GM19238 (cell line): ENCODE results near the gene C5.
"Not testable (repeated sequence)": the region's sequence is repeated elsewhere in the genome, so short reads cannot be mapped to it uniquely, and the experiment has no call there.

ENCODE experiments used
- DNase-seq: peaks from one replicate; pipeline ENCODE4 v3.0.0; 2011; ENCODE audit warnings: low spot score; ENCODE audit not compliant: insufficient read length

C5 gene

DNA sequence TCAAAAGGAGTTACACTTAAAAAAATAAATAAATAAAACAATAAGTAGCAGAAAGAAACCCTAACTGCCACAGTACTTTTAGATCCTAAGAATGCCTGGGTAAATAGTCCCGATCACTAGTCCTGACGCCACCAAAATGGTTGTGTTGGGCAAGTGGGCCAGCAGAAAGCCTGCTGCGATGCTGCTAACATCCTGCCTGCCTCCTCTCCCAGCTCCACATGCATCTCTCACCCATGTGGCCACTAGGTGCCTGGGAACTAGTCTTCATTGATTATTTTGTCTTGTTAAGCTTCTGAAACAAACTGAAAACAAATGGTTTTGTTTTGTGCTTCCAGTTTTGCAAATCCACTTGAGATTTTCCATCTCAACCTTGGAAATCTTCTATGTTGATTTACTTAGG lies 69.1 kb downstream of the C5 start:
- no peak for DNase-seq

DNA sequence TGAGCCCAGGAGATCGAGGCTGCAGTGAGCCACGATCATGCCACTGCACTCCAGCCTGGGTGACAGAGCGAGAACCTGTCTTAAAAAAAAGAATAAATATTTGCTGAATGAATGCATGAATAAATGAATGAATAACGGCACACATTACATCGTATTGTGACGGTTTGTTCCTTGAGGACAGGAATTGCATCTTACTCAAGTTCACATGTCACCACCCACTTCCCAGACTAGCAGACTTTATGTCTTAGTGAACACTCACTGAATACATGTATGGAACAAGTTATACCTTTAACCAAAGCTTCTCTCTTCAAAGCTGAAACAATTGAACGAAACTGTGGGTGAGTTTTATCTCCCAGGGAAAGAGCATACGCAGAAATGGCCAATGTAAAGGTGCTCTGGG lies 70.3 kb downstream of the C5 start:
- no peak for DNase-seq

DNA sequence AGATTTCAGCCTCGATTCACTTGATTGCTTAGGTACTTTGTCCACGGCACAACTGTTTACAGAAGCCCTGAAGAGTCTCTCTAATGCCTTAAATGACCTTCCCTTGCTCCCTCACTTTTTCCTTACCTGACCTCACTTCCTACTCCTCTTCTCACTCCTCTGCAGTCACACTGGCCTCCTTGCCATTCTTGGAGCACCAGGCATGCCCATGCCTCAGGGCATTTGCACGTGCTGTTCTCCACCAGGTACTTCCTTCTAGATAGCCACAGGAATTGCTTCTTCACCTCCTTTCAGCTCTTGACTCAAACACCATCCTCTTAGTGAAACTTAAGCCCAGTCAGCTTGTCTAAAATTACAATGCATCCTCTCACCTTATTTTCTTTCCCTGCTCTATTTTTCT lies 71.1 kb downstream of the C5 start:
- no peak for DNase-seq

DNA sequence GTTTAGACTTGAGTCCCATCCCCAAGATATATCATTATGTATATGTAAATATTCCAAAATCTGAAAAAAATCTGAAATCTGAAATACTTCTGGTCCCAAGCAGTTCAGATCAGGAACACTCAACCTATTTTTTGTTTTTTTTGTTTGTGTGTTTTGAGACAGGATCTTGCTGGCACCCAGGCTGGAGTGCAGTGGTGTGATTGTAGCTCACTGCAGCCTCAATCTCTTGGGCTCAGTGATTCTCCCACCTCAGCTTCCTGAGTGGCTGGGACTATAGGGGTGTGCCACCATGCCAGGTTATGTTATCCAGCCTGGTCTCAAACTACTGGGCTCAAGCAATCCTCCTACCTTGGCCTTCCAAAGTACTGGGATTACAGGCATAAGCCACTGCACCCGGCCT lies 72.8 kb downstream of the C5 start:
- DNase-seq = no peak

DNA sequence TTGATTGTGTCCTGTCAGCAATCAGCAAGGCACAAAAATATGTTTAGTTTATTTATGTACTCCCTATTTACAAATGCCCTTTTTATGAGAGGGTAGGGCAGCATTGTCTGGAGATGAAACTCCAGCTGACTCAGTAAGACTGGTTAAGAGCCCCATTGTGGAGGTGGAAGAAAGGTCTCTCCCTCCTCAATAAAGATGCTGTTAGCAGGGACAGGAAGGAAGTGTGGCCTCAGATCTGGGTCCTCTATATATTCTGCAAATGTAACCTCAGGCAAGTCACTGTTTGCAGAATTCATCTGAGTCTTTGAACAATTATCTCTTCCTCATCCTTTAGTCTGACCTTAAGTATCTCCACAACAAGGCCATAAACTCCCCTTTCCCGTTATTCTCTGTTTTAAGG lies 75.2 kb downstream of the C5 start:
- no peak for DNase-seq

DNA sequence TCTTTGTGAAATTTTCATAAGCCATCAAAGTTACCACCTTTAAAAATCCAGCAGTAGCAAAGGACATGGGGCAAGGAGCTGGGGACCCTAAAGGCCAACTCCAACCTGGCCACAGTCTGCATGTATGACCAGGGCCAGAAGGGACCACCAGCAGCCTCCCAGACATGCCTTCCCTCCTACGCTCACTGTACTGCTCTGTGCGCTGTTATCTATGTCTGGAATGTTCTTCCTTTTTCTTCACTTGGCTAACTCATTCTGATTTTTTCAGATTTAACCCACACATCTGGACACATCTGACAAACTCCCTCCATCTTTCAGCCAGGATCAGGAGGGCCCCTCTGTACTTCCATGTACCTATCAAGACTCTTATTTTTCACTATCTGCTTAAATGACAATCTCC lies 75.9 kb downstream of the C5 start:
- no peak for DNase-seq

DNA sequence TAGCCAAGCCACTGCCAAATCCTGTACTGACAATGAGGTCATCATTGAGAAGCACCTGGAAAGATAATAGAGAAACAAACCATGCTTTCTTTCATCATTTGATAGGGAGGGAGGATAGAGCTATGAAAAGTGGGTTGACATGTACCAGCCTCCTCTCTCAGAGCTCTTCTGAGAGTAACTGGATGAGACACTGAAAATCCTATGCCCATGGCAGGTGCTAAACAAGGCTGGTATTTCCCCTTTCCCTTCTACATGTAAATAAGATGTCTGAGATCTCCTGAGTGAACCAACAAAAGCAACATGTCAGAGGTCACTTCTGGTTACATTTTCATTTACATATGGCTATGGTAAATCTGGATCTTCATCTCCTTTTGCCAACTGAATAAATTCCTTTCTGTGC lies 78.1 kb downstream of the C5 start:
- DNase-seq = no peak

DNA sequence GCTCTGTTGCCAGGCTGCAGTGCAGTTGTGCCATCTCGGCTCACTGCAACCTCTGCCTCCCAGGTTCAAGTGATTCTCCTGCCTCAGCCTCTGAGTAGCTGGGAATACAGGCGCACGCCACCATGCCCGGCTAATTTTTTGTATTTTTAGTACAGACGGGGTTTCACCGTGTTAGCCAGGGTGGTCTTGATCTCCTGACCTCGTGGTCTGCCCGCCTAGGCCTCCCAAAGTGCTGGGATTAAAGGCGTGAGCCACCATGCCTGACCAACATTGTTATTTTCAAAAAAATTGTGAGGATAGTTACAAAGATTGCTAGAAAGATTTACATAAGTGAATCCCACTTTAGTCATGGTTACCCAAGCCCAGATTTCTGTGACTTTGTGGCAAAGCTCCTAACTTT lies 78.6 kb downstream of the C5 start:
- DNase-seq = not testable (repeated sequence)

DNA sequence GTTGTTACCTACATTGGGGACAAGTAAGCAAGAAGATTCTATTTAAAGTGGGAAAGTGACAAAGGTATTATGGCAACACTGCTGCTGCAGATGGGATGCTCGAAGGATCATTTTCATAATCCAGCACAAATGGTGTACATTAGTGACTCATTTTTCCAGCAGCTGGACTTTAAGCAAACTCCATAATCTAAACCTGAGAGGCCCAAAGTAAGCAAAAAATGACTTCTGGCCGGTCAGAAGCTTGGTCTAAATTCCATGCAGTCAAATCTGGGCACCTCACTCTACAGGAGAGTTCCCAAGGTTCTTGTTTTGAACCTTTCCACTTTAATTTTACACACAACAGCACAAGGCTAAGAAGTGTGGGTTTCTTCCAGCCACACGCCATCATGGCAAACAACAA lies 79.8 kb downstream of the C5 start:
- DNase-seq = no peak

DNA sequence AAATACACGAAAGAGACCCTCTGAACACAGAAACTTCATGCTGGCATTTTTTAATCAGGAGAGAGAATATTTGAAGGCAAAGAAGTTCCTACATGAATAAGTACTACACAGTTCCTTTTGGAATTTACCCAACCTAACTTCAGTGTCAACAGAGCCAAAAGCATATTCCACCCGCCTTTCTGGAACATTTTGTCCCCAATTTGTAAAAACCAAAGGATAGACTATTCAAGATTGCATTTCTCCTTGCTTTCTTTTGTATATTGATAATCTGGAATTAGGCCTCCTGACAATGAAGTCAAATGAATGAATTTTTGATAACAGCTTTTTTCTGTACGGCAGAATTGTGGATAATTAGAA lies 84.1 kb downstream of the C5 start:
- DNase-seq = no peak

DNA sequence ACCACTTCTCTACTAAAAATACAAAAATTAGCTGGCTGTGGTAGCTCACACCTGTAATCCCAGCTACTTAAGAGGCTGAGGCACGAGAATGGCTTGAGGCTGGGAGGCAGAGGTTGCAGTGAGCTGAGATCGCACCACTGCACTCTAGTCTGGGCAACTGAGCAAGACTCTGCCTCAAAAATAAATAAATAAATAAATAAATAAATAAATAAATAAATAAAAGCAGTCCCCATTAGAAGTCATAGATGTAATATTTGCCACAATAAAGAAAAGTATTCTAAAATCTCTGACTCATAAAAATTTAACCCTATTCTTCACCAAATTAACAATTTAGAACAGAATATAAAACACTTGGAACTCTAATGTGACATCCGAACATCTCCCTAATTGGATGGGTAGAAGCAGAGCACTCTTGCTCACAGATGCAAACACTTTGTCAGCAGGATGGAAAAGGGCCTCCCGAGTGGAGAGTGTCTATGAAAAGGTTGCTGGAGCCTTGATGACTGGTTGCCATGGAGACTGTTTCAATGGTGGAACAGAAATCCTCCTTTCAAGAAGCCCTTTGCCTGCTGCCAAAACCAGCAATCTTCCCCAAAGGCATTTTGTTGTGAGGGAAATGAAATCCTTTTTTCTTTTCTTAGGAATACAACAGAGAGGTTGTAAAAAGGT lies 84.6 kb downstream of the C5 start:
- DNase-seq = no peak

DNA sequence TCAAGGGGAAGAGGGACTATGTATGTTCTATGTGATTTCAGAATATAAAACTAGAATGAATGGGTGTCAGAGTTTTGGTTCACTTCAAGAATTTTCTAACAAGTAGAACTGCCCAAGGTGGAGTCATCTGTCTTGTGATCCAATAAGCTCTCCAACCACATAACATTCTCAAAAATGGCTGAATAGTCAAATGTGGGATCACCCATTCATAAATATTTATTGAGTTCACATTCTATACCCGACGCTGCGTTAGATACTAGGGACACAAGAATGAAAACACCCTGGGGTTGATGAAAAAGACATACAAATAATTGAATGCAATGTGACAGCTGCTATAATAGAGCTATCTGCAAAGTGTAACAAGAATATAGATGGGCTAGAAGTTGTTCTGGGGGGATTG lies 88.1 kb downstream of the C5 start:
- DNase-seq = no peak

DNA sequence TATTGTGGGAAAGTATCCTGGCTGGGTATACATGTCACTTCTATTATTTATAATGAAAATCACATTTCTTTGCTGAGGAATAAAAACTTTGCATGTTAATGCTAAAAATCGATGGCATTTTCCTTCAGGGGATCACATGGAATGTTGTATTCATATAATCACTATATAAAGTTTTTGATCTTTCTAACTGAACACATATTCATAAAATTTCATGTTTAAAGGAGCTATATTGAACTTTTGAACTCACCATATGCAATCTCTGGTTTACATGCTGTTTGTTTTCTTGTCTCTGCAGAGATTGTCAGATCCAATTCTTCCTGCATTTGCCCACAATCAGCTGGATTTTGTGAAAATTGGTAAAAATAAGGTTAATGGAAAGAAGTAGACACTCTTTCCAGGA lies 90.1 kb downstream of the C5 start:
- no peak for DNase-seq

DNA sequence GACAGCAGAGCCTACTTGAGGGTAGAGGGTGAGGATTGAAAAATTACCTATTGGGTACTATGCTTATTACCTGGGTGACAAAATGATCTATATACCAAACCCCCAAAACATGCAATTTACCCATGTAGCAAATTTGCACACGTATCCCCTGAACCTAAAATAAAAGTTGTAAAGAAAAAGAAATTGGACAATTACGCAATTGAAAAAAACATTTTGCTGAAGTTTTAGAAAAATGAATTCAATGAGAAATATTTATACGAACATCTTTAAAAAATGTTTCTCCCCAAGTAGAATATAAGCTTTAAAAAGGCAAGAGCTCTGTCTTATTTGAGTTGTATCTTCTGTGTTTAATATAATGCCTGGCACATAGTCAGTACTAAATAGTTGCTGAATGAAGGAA lies 93.2 kb downstream of the C5 start:
- no peak for DNase-seq

DNA sequence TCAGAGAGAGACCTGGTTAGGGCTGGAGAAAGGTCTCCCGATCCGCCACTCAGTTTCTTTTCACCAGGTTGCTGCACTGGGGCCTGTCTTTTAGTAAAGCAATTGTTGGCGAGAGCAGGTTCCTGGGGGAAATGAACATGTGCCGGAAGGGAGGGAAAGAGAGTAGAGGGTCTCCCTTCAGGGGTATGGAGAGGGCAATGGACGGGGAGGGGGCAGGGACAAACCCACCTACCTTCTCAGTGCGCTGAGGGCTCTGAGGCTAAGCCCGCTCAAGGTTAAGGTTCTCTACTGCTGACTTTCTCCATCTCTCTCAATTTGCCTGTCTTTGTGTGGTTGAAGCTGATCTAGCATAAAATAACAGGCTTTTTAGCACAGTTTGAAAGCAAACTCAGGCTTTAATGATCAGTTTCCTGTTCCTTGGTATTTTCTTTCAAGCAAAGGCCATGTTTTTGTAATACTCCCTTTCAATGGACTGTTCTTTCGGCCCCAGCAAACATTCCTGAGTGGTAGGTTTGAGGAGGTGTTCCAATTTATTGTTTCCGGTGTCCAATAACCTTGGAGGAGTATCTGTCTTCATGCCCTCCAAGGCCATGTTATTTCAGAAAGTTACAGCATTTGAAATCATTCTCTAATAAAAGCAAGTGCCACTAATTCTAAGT lies 98.0 kb downstream of the C5 start:
- DNase-seq = no peak

DNA sequence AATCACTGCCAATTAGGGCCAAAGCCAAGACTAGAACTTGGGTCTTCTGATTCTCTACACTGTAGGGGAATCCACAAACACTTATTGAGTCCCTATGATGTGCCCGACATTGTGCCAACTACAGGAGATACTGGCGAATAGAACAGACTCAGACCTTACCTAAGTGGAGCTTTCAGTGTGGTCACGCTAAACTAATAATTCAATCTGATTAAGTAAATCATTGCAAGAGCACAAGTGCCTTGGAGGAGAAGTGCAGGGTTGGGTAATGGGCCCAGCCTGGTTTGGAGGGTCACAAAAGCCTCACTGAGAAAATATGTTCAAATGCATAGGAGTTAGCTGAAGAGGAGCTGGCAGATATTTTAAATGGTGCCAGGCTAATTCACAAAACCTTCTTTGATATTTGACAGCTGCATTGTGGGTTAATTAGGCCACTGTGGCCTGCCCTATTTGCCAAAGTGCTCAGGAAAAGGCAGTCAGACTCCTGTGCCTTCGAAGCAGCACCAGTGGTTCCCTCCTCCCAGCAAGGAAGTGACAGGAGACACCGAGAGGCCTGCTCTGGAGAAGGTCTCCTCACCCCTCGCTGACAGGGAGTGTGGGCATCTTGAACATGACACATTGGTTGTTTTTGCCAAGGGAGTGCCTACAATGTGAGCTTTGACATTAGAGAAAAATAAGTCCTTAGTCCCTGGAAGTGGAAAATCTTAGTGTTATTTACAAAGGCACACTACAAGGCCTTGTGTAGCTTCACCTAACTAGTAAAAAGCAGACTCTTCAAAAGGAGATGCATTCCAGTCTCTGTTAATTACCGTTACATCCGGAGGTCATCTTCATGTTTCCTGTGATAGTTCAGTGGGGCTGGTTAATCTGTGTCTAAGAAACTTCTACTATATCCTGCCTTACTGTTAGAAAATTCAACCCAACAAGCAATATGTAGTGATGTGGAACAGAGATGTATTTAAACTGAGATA lies 99.4 kb downstream of the C5 start:
- DNase-seq = no peak

DNA sequence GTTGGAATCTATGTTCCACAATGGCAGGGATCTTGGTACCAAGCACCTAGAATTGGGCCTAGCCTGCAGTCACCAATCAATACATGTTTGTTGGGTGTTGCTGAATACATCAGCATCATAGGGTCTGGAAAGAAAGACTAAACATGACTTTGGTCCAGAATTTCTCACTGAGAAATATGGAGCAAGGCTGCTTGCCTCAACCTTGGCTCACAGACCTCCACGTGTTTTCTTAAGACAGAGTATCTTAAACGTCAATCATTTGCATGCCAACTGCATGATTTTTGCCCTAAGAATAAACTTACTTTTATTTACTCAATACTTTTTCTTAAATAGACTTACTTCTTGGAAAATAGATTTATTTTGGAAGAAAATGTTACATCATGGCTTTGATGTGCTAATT lies 100.8 kb downstream of the C5 start:
- no peak for DNase-seq

DNA sequence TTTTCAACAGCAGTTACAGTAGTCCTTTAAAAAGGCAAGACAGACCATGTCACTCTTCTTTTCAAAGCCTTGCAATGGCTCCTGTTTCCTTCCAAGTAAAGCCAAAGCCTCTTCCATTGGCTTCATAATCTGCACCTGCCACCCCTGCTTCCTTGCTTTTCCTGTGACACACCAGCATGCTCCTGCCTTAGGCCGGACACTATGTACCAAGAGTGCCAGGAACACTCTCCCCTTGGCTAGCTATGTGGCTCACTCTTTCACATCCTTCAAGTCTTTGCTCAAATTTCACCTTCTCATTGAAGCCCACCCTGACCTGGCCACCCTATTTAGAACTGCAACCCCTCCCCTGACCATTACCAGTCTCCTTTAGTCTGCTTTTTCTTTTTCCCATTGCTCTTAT lies 101.3 kb downstream of the C5 start:
- no peak for DNase-seq

DNA sequence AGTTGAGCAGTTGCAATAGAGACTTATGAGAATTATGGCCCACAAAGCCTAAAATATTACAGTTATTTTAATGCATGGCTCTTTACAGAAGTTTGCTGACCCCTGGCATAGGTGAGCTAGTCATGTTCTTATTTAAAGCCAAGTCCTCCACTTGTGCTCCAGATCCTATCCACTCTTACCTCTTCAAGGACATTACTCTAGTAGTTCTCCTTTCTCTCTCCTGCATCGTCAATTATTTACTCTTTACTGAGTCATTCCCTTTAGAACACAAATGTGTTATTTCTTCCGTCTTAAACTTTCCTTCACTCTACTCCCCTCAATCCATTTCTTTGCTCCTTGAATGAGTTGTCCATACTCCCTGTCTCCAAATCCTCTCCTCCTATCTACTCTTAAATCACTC lies 102.9 kb downstream of the C5 start:
- no peak for DNase-seq

DNA sequence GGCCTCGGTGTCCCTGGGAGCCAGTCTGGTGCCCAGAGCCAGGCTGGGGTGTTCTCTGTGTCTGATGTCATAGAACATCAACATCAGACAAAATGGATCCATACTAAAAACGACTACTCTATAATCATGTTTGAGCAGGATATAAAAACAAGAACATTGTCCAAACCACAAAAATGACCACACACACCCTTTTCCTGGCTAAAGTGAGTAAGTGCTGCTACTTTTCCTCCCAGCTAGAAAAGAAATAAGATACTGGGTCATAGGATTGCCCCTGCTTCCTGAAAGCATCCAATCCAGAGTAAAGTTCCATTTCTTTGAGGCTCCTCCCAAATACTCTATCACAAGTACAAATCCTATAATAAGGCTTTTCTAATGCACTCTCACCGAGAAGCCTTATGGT lies 103.8 kb downstream of the C5 start:
- no peak for DNase-seq

DNA sequence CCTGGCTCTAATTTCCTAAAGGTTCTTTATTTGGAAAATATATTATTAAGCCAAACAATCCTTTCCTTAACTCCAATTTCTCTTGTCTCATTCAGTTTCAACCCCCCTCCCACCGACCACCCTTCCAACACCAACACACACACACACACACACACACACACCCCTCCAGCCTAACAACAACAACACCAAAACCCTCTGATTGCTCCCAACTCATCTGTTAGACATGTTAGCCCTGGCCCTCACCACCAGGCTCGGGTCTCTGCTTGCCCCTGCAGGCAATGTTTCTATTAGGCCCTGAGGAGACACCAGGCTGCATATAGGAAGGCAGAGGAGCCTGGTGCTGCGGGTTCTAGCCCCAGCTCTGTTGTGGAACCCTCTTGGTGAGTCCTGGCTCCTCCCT lies 105.1 kb downstream of the C5 start:
- no peak for DNase-seq

DNA sequence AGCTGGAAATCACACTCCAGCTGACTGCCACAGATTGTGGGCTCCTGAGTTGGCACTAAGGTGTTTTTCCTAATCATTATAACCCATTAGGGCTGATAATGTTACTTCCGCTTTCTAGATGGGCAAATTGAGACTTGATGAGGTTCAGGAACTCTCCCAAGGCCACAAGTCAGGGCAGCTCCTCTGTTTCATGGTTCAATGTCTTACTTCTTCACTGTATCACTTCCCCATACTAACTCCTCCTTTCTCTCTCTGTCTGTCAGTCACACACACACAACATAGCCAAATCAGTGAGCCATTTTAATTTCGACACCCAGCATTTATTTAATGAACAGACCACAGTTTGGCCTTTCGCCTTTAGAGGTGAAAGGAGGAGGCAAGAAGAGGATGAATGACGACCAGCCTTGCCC lies 105.6 kb downstream of the C5 start:
- DNase-seq = peak; percentile 58
